SK-MEL-5 (cell line): Measurements from ENCODE around the gene ITPA. TPM values are rescaled to one million over a fixed set of nuclear protein-coding genes. Genes with fewer than 3 reads are reported as not detected.

Experiments used
- DNase-seq: peaks from one replicate; pipeline ENCODE4 v3.0.0-alpha.2; 2016; ENCODE audit warnings: low read depth, low spot score
- in situ Hi-C: cut with HindIII; loops from 2 replicates; pipeline ENCODE4 v1.10.0; 2016; ENCODE audit warnings: low sequenced_read_pairs, high pct_unique_total_duplicates, low pct_unique_long_range_greater_than_20kb
- total RNA-seq: library from RNA; depleted of rRNA; stranded (reverse); fragments of >200 nt; shearing (Covaris generic); gene quantifications from 2 replicates; pipeline ENCODE4 v1.2.3, GENCODE V29; 2014; rRNA removed

Gene ITPA
- total RNA-seq, 1 experiment from 2014 or later, result 158 TPM

DNA sequence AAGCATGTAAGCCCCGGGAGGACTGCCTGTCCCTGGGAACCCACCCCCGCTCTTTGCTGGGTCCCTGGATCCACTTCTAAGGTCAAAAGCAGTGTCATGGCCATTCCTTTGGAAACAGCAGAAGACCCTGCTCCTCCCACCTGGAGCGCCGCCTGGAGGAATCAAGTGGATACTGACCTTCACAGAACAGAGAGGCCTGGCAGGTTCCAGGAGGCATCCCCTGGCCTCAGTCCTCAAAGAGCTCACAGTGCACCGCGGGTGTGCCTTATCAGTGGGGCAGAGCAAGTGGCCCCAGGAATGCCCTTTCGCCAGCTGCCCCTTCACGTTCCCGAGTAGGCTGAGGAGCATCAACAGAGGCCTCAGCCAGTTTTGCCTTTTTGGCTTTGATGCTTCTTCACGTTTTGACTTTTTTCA is 40.8 kb downstream of the ITPA start:
- peak; percentile 68 for DNase-seq

DNA sequence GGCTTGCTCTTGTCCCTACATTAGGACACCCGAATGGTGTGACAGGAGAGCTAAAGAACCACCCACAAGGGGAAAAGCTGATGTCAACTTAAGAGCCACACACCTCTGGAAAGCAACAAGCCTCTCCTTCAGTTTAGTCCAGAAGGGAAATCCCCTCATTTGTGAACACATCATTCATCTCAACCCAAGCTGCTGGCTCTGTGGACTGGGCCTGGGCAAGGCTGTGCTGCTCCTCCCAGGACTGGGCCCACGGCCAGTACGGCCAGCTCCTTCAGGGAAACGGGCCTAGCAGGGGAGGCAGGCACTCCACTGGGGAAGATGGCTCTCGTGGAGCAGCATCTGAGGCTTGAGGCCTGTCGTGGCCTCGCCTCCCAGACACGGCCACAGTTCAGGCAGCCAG is 42.5 kb downstream of the ITPA start:
- in situ Hi-C loops, result no loop called here
- DNase-seq, result no peak

More for the DNA sequence above, 40.8 kb downstream of the ITPA start:
- in situ Hi-C loops, result no loop called here

DNA sequence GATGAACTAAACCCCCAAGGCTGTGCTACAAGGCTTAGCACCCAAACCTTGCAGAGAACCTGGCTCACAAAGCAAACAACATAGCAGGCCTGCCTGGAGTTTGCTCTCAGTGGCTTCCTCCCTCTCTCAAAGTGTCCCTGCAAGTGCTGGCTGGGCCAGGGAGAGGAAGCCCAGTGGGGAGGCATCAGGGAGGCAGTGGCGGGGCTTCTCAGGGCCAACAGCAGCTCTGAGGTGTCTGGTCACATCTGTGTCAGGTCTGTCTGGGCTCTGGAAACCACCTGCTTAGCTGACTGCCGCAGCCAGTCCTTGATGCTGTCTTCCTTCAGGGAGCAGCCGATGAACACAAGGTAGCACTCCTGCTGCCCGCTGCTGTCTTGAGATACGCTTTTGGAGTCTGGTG is 46.4 kb downstream of the ITPA start:
- DNase-seq, result no peak
- in situ Hi-C loops, result no loop called here

DNA sequence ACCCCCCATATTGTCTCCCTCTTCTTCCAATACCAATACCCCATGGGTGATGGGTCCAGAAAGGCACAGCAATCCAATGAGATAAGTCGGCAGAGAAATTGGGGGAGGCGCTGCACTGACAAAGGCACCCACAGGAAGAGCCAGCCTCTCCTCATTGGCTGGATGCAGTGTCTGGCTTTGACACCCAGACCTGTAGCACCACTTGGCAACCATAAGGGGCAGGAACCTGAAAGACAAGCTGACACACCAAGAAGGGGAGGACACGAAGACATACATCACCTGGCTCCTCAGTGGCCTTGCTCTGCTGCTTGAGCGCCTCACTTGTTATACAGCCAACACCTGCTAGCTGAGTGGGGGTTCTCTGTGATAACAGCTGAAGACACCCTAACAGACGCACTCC is 49.1 kb downstream of the ITPA start:
- in situ Hi-C loops, result no loop called here
- no peak for DNase-seq

DNA sequence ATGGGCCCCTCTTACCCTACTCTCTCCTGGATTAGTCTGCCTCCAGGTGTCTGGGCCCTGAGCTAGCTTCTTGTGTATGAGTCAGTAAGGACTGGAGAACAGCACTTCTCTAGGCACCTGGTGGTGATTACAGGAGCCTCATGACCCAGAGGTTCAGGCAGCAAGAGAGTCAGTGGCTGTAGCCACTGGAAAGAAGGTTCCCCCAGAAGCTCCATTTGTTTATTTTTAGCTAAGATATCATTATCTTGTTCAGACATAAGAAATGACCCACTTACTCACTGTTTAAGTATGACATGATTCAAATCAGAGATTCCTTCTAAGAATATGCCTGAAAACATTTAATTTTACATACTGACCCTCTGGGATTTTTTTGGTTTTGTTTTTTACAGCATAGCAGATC is 53.3 kb downstream of the ITPA start:
- no peak for DNase-seq

DNA sequence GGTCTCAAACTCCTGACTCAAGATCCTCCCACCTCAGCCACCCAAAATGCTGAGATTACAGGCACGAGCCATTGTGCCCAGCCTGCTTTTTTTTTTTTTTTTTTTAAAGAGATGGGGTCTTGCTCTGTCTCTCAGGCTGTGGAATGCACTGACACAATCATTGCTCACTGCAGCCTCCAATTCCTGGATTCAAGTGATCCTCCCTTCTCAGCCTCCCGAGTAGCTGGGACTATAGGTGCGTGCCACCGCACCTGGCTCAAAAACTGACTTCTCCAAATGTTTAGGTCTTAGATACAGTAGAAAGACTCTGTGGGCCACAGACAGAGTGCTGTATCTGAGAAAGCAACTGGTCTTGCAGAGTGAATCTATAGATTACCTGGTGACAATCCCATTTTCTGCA is 60.8 kb downstream of the ITPA start:
- DNase-seq, result no peak
- in situ Hi-C loops, result no loop called here

More for the DNA sequence above, 53.3 kb downstream of the ITPA start:
- in situ Hi-C loops, result no loop called here

DNA sequence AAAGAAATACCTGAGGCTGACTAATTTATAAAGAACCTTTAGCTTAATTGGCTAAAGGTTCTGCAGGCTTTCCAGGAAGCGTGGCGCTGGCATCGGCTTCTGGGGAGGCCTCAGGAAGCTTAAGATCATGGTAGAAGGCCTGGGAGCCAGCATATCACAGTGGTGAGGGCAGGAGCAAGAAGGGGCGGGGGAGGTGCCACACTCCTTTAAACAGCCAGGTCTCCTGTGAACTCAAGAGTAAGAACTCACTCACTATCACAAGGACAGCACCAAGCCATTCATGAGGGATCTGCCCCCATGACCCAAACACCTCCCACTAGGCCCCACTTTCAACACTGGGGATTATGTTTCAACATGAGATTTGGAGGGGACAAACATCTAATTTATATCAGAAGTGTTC is 64.1 kb downstream of the ITPA start:
- in situ Hi-C loops, result no loop called here
- no peak for DNase-seq

Other genes with a start within 250 kb of the ITPA start
- not detected in 2 replicates for gene GNRH2, start 165.9 kb upstream of the ITPA start, total RNA-seq
- gene MRPS26, start 163.4 kb upstream of the ITPA start, total RNA-seq, result 68.2 and 82.3 TPM in 2 replicates
- gene OXT, start 137.9 kb upstream of the ITPA start, total RNA-seq, result not detected in 2 replicates
- gene AVP, start 124.8 kb upstream of the ITPA start, total RNA-seq, result not detected in 2 replicates
- gene FASTKD5, start 49.6 kb upstream of the ITPA start, total RNA-seq, result 43.5 and 50.5 TPM in 2 replicates
- 4.4 and 5.6 TPM in 2 replicates for gene UBOX5, start 49.6 kb upstream of the ITPA start, total RNA-seq
- 5.1 and 5.2 TPM in 2 replicates for gene LZTS3, start 35.9 kb upstream of the ITPA start, total RNA-seq
- 85.3 and 85.5 TPM in 2 replicates for gene DDRGK1, start 4.8 kb upstream of the ITPA start, total RNA-seq
- 0.82 and 1.8 TPM in 2 replicates for gene SLC4A11, start 29.7 kb downstream of the ITPA start, total RNA-seq
- 7.5 and 7.9 TPM in 2 replicates for gene DNAAF9, start 198.2 kb downstream of the ITPA start, total RNA-seq